Mammary epithelial cell (primary cell): ENCODE data around the gene MAP3K9.

ENCODE experiments used
- EZH2 ChIP-seq: IDR thresholded peaks from 2 replicates; pipeline ENCODE4 v1.6.1; 2012; ENCODE audit warnings: low read length, inconsistent platforms, borderline replicate concordance
- TF ChIP-seq, protein P1 (sequence below), 2 donors: IDR thresholded peaks in 1 of 2; conservative IDR thresholded peaks in 1 of 2; 2 replicates each; pipeline ENCODE4 v1.5.1; 2011 to 2012; ENCODE audit warnings: inconsistent platforms in 2 of 2, low read length in 2 of 2, mild to moderate bottlenecking in 2 of 2, control low read depth in 1 of 2, low read depth in 1 of 2; ENCODE audit not compliant: insufficient read depth in 1 of 2; ENCODE audit errors: extremely low read depth in 1 of 2

DNA sequence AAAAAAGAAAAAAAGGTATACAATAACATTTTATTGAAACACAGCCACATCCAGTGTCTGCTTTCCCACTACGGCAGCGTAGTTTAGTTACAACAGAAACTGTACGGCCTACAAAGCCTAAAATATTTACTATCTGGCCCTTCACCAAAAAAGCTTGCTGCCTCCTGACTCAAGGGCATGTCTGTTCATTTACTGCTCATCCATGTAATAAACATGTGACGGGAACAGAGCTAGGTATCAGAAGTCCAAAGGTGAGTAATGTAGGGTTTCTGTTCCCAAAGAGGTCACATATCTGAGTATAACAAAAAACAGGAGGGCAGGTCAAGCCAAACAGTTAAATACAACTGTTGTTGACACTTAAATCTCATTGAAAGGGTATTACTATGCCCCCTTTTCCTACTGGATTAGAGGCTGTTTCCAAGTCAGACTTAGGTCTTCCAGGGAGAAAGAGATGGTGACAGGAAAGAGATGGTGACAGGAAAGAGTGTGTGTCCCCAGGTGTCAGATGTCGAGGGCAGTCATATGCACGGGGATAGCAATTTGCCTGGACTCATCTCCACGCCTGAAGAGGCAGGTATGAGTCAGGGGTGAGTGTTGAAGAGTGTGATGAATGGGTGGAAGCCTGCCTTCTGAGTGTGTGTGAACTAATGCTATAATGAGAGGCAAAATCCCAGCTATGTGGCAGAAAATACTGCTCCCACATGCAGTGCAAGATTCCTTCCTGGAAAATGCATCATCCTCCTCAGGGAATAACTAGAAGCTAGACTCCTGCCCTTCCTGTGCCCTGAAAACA is 77.7 kb downstream of the MAP3K9 start:
- TF ChIP-seq, protein P1, sequence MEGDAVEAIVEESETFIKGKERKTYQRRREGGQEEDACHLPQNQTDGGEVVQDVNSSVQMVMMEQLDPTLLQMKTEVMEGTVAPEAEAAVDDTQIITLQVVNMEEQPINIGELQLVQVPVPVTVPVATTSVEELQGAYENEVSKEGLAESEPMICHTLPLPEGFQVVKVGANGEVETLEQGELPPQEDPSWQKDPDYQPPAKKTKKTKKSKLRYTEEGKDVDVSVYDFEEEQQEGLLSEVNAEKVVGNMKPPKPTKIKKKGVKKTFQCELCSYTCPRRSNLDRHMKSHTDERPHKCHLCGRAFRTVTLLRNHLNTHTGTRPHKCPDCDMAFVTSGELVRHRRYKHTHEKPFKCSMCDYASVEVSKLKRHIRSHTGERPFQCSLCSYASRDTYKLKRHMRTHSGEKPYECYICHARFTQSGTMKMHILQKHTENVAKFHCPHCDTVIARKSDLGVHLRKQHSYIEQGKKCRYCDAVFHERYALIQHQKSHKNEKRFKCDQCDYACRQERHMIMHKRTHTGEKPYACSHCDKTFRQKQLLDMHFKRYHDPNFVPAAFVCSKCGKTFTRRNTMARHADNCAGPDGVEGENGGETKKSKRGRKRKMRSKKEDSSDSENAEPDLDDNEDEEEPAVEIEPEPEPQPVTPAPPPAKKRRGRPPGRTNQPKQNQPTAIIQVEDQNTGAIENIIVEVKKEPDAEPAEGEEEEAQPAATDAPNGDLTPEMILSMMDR (conservative IDR thresholded peaks at IDR 0.05 in 1 of 2, IDR thresholded peaks at IDR 0.05 in 1 of 2; ENCODE audit: extremely low read depth in 1 of 2, insufficient read depth in 1 of 2, low read depth in 1 of 2, low read length in 2 of 2), result no peak
- TF ChIP-seq EZH2, result no peak
